Retinal pigment epithelial cell (primary cell): Measurements from ENCODE around the gene DBNDD1.
A peak's percentile ranks its signal among the peaks of the same experiment; 100 is the strongest.
"Not testable (repeated sequence)": the region's sequence is repeated elsewhere in the genome, so short reads cannot be mapped to it uniquely, and the experiment has no call there.

Experiments used
- DNase-seq: peaks from one replicate; pipeline ENCODE4 v3.0.0-alpha.2; 2010; ENCODE audit warnings: low read depth
- H3K4me3 ChIP-seq: 2 replicates; pipeline ENCODE4 v1.5.1; 2011; ENCODE audit warnings: mild to moderate bottlenecking, low read length, control low read depth, moderate library complexity
- TF ChIP-seq, protein P1 (sequence below): conservative IDR thresholded peaks from 2 replicates; pipeline ENCODE4 v1.5.1; 2011; ENCODE audit warnings: low read depth, low read length, control low read depth, inconsistent platforms

DBNDD1 gene, protein sequence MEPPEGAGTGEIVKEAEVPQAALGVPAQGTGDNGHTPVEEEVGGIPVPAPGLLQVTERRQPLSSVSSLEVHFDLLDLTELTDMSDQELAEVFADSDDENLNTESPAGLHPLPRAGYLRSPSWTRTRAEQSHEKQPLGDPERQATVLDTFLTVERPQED

DNA sequence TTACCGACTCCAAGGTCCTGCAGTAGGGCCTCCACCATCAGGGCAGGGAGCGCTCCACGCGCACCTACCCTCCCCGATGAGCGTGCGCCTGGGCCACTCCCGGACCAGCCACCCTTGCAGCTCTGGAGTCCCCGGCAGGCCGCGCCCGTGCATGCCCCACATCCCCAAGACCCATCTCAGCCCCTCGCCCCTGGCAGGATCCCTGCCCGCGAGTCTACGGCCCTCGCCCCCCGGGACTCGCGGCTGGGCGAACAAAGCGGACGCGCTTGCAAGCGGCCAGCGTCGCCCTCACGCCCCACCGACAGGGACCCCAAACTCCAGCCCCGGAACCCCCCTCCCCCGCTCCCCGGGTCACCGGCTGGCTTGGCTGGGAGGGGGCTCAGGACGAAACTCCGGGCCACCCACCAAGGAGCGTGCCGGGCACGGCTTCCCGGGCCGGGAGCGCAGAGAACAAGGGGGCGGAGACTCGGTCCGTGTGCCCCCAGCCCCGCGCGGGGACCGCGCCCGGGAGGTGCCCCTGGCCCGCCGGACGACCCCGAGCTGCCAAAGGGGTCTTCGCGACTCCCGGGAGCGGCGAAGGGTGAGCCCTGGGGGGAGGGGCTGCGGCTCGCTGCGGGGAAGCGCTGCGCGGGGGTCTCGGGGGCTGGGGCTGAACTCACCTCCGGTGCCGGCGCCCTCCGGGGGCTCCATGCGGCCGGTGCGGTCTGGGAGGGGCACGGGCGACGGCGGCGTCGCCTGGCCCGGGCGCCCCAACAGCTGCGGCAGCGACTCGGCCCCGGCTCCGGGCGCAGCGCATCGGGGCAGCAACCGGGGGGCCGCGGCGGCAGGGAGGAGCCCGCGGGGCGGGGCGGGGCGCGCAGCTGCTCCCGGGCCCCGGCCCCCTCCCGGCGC lies at the start of gene DBNDD1:
DBNDD1 (minus strand) TSS at position 805 of the 891 bp plus-strand sequence; CDS start at position 690, 115 bp downstream.
- no peak for DNase-seq
- peak within 1 kb of the TSS; percentile 59 for H3K4me3 ChIP-seq
- TF ChIP-seq, protein P1, sequence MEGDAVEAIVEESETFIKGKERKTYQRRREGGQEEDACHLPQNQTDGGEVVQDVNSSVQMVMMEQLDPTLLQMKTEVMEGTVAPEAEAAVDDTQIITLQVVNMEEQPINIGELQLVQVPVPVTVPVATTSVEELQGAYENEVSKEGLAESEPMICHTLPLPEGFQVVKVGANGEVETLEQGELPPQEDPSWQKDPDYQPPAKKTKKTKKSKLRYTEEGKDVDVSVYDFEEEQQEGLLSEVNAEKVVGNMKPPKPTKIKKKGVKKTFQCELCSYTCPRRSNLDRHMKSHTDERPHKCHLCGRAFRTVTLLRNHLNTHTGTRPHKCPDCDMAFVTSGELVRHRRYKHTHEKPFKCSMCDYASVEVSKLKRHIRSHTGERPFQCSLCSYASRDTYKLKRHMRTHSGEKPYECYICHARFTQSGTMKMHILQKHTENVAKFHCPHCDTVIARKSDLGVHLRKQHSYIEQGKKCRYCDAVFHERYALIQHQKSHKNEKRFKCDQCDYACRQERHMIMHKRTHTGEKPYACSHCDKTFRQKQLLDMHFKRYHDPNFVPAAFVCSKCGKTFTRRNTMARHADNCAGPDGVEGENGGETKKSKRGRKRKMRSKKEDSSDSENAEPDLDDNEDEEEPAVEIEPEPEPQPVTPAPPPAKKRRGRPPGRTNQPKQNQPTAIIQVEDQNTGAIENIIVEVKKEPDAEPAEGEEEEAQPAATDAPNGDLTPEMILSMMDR, result no peak

DNA sequence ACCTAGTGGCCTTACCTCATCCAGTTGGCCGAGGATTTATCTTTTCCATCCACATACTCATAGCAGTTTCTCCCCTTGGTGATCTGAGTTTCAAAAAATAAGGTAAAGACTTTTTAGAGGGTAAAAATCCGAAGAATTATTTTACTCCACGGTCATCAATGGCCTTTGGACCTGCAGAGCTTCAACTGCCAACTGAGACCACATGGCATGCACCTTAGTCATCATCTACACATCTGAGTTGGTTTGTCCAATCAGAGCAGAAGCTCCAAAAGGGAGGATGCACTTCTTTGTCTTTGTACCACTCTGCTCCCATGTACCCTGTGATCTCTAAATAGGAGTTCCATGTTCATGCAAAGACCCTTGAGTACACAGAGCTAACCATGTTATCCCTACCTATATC lies 42.2 kb upstream of the DBNDD1 start:
- TF ChIP-seq, protein P1, result no peak
- no peak for DNase-seq

DNA sequence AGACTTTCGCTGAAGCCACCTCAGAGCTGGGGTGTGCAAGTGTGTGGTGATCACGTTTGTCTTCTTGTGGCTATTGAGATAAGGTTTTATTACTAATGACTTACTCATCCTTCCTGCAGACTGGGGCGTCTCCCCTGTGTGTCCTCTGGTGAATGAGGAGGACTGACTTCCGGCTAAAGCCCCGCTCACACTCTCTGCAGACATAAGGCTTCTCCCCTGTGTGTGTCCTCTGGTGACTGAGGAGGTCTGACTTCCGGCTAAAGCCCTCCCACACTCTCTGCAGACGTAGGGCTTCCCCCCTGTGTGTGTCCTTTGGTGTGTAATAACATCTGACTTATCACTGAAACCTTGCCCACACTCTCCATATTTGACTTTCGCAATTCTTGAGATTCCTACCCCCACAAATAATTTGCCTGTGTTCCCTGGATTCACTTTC lies 38.5 kb upstream of the DBNDD1 start:
- no peak for DNase-seq
- TF ChIP-seq, protein P1, result no peak
- H3K4me3 ChIP-seq, result no peak overlapping the region

More for the DNA sequence above, 42.2 kb upstream of the DBNDD1 start:
- H3K4me3 ChIP-seq, result no peak overlapping the region

DNA sequence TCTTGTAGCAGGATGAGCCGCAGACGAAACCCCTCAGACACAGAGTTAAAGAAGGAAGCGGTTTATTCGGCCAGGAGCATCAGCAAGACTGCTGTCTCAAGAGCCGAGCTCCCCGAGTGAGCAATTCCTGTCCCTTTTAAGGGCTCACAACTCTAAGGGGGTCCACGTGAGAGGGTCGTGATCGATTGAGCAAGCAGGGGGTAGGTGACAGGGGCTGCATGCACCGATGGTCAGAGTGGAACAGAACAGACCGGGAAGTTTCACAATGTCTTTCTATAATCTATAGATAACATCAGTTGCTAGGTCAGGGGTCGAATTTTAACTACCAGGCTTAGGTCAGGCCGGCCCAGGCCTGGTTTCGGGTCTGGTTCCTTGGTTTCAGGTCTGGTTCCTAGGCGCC lies 37.3 kb upstream of the DBNDD1 start:
- not testable (repeated sequence) for H3K4me3 ChIP-seq, DNase-seq

DNA sequence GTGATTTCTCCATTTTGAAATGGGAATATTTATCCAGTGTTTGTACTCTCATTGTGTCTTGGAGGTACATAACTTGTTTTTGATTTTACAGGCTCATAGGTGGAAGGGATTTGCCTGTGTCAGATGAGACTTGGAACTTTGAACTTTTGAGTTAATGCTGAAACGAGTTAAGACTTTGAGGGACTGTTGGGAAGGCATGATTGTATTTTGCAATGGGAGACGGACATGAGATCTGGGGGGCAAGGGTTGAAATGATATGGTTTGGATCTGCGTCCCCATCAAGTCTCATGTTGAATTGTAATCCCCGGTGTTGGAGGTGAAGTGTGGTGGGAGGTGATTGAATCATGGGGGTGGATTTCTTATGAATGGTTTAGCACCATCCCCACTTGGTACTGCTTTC lies 36.1 kb upstream of the DBNDD1 start:
- H3K4me3 ChIP-seq, result no peak overlapping the region
- no peak for DNase-seq
- TF ChIP-seq, protein P1, result no peak

DNA sequence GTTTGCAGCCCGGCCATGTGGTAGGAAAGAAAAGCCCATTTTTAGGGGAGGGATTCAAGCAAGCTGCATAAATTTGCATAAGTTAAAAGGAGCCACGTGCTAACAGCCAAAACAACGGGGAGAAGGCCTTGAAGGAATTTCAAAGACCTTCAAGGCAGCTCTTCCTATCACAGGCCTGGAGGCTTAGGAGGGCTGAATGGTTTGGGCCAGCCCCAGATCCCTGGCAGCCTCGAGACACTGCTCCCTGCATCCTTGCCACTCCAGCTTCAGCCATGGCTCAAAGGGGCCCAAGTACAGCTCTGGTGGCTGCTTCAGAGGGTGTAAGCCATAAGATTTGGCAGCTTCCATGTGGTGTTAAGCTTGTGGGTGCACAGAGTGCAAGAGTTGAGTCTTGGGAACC lies 35.3 kb upstream of the DBNDD1 start:
- no peak overlapping the region for H3K4me3 ChIP-seq
- DNase-seq, result no peak
- TF ChIP-seq, protein P1, result no peak

DNA sequence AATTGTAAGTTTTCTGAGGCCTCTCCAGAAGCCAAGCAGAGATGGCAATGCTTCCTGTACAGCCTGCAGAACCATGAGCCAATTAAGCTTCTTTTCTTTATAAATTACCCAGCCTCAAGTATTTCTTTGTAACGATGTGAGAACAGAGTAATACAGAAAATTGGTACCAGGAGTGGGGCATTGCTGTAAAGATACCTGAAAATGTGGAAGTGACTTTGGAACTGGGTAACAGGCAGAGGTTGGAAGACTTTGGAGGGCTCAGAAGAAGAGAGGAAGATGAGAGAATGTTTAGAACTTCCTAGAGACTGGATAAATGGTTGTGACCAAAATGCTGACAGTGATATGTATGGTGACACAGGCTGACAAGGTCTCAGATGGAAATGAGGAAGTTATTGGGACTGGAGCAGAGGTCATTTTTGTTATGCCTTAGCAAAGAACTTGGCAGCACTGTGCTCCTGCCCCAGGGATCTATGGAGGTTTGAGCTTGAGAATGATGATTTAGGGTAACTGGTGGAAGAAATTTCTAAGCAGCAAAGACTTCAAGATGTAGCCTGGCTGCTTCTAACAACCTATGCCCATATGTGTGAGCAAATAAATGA lies 34.7 kb upstream of the DBNDD1 start:
- DNase-seq, result no peak
- no peak overlapping the region for H3K4me3 ChIP-seq
- TF ChIP-seq, protein P1, result no peak
